ENCODE results near the gene SMTN. TPM values are rescaled to one million over a fixed set of nuclear protein-coding genes. Genes with fewer than 3 reads are reported as not detected.

The SMTN gene
- total RNA-seq, 6 experiments from 2014 or later, result 16.9 to 54.1 (median 24.3) TPM

DNA sequence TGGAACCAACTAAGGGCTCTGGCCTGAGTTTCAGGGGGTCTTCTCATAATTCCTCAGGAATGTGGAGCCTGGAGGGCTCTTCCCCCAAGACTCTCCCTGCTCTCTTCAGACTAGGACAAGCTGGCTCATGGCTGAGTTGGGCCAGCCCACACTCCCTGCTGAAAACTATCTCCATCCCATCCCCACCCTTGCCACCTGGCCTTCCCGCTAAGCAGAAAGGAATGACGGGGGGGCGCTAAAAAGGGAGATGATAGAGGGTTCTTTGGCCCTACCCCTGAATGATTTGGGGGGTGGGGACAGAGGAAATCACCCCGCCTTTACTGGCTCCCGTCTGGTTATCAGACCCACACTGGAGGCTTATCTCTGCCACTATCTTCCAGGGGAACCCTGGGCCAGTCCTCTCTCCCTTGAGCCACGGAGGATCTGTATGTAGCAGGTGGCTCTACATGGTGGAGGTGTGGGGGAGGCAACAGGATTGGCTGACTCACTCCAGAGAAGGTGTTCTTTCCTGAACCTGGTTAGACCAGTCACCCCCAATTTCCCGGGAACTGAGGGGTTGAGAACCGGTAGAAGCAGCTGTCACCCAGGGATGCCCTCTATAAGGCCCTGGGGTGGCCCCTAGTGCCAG is 5.7 kb downstream of the SMTN start:
- no peak for ATAC-seq
- Histone ChIP-seq H3K9me3 (no peaks in the 10 kb centered on the region), H3K27ac (no peak overlapping the region), H3K4me3 (no peak overlapping the region), H3K4me1 (no peaks in the 10 kb centered on the region), H3K36me3 (no peaks in the 10 kb centered on the region), H3K27me3 (no peaks in the 10 kb centered on the region)
- DNase-seq, result no peak
- intact Hi-C loops (cut with DNase I), result loop anchor here (5.0 kb wide), 1 partner anchor 140 kb away; no protein-coding TSS in a partner anchor
- TF ChIP-seq, protein P1, sequence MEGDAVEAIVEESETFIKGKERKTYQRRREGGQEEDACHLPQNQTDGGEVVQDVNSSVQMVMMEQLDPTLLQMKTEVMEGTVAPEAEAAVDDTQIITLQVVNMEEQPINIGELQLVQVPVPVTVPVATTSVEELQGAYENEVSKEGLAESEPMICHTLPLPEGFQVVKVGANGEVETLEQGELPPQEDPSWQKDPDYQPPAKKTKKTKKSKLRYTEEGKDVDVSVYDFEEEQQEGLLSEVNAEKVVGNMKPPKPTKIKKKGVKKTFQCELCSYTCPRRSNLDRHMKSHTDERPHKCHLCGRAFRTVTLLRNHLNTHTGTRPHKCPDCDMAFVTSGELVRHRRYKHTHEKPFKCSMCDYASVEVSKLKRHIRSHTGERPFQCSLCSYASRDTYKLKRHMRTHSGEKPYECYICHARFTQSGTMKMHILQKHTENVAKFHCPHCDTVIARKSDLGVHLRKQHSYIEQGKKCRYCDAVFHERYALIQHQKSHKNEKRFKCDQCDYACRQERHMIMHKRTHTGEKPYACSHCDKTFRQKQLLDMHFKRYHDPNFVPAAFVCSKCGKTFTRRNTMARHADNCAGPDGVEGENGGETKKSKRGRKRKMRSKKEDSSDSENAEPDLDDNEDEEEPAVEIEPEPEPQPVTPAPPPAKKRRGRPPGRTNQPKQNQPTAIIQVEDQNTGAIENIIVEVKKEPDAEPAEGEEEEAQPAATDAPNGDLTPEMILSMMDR (IDR thresholded peaks at IDR 0.05), result no peak
- no peak for TF ChIP-seq POLR2A (IDR thresholded peaks at IDR 0.05)
- no CpG with 5 or more reads among the region's 8 CpGs for WGBS (ENCODE audit: insufficient coverage, low coverage, low lambda C conversion rate, missing lambda C conversion rate)

DNA sequence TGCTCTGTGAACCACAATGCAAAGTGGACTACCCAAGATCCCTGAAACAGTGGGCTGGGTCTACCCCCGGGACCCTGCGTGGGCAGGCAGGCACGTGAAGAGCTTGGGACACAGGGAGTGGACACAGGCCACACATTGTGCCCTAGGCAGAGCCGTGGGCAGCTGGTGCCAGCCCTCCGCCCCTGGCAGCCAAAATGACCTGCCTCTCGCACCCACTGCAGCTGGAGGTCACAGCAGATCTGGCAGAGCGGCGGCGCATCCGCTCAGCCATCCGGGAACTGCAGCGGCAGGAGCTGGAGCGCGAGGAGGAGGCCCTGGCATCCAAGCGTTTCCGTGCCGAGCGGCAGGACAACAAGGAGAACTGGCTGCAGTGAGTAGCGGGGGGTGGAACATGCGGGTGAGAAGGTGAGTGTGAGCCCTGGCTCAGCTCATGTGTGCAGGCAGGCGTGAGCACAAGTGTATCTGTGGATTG is 6.7 kb downstream of the SMTN start:
- H3K9me3 ChIP-seq, result no peaks in the 10 kb centered on the region
- H3K4me3 ChIP-seq, result no peak overlapping the region
- intact Hi-C loops (cut with DNase I), result loop anchor here (5.0 kb wide), 1 partner anchor 140 kb away; no protein-coding TSS in a partner anchor
- TF ChIP-seq, protein P1 (IDR thresholded peaks at IDR 0.05), result no peak
- no peak for TF ChIP-seq POLR2A (IDR thresholded peaks at IDR 0.05)
- H3K36me3 ChIP-seq, result no peaks in the 10 kb centered on the region
- no peak overlapping the region for H3K27ac ChIP-seq
- WGBS (ENCODE audit: insufficient coverage, low coverage, low lambda C conversion rate, missing lambda C conversion rate), result 85% methylated on average over 11 of the region's 21 CpGs
- DNase-seq (no peak), ATAC-seq (no peak)
- H3K27me3 ChIP-seq, result no peaks in the 10 kb centered on the region
- H3K4me1 ChIP-seq, result no peaks in the 10 kb centered on the region

DNA sequence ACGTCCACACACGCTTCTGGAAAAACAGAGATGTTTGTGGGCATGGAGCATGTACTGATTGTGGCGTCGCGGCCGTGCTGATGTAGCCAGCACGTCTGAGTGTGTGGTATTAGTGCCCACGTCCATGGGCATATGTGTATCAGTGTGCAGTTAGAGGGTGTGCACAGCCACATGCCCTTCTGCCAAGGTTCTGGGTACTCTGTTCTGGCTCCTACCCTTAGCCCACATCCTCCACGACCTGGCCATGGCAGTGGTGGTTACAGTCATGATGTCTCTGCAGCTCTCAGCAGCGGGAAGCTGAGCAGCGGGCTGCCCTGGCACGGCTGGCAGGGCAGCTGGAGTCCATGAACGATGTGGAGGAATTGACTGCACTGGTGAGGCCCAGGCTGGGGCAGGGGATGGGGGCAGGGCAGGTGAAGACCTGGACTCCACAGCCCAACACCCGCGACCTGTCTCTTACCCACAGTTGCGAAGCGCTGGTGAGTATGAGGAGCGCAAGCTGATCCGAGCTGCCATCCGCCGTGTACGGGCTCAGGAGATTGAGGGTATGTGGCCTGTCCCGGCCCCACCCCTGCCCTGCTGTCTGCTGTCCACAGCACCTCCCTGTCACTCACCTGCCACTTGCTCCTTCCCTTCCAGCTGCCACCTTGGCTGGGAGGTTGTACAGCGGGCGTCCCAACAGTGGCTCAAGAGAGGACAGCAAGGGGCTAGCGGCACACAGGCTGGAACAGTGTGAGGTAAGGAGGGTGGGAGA is 7.3 kb downstream of the SMTN start:
- no peaks in the 10 kb centered on the region for H3K36me3 ChIP-seq
- H3K4me3 ChIP-seq, result no peak overlapping the region
- TF ChIP-seq, protein P1 (IDR thresholded peaks at IDR 0.05), result no peak
- no peak for TF ChIP-seq POLR2A (IDR thresholded peaks at IDR 0.05)
- DNase-seq (peak in 1 of 3 donors; percentile 47), ATAC-seq (no peak)
- H3K9me3 ChIP-seq, result no peaks in the 10 kb centered on the region
- H3K27ac ChIP-seq, result no peak overlapping the region
- H3K27me3 ChIP-seq, result no peaks in the 10 kb centered on the region
- WGBS (ENCODE audit: insufficient coverage, low coverage, low lambda C conversion rate, missing lambda C conversion rate), result 85% methylated on average over 15 of the region's 26 CpGs
- no peaks in the 10 kb centered on the region for H3K4me1 ChIP-seq
- intact Hi-C loops (cut with DNase I), result loop anchor here (5.0 kb wide), 1 partner anchor 141 kb away; no protein-coding TSS in a partner anchor

DNA sequence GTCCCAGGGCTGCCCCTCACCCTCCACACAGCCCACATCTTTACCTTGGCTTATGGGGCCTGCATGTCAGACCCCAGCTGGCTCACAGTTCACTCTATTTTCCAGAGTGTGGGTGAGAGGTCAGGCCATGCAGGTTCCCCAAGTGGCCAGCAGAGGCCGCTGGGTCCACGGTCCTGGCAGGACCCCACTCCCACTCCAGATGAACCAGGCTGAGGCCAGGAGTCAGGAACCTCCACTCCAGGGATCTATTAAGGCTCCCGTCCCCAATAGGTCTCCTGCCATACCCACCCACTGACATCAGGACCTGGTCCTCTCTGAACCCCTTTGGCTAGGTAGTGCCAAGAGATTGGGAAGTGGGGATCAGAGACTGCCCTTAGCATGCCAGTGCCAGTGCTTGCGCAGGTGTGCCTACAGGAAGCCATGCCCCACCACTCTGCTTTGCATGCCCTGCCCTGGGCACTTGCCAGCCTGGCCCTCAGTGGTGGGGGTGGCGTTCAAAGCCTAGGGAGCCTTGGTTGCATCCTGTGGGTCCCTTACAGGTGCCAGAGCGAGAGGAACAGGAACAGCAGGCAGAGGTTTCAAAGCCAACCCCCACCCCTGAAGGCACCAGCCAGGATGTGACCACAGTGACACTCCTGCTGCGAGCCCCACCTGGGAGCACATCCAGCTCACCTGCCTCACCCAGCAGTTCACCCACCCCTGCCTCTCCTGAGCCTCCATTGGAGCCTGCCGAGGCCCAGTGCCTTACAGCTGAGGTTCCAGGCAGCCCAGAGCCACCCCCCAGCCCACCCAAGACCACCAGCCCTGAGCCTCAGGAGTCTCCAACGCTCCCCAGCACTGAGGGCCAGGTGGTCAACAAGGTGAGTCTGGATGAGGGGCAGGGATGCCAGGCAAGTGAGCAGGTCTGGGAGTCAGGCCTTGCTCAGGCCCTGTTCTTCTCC is 8.3 kb downstream of the SMTN start:
- ATAC-seq (peak; percentile 51 to 63 (median 52)), DNase-seq (peak in 1 of 3 donors; percentile 64)
- no peaks in the 10 kb centered on the region for H3K27me3 ChIP-seq
- 7% methylated on average over 2 of the region's 9 CpGs for WGBS (ENCODE audit: insufficient coverage, low coverage, low lambda C conversion rate, missing lambda C conversion rate)
- H3K4me1 ChIP-seq, result no peaks in the 10 kb centered on the region
- intact Hi-C loops (cut with DNase I), result loop anchor here (5.0 to 10.0 kb wide), 3 partner anchors 55 to 145 kb away; partner anchors contain the start of gene PLA2G3 (in 1 of the 2)
- H3K36me3 ChIP-seq, result no peaks in the 10 kb centered on the region
- H3K27ac ChIP-seq, result no peak overlapping the region
- no peaks in the 10 kb centered on the region for H3K9me3 ChIP-seq
- H3K4me3 ChIP-seq, result no peak overlapping the region
- TF ChIP-seq, protein P1 (IDR thresholded peaks at IDR 0.05), result peak; percentile 80 to 88 (median 84)
- TF ChIP-seq POLR2A (IDR thresholded peaks at IDR 0.05), result no peak
